HEK293T (cell line): Measurements from ENCODE around the gene HGF.

ENCODE experiments used
- CTCF ChIA-PET: fragments of 350-600 bp; formaldehyde crosslinking; extraction: SDS; loops from one replicate; lab custom pipeline; 2021; ENCODE audit warnings: antibody characterized with exemption, inconsistent platforms; lab: Yijun Ruan, JAX
- POLR2A ChIA-PET: fragments of 350-600 bp; formaldehyde crosslinking; extraction: SDS; loops from one replicate; lab custom pipeline; 2020; ENCODE audit warnings: antibody characterized with exemption, inconsistent platforms; lab: Yijun Ruan, JAX
- DNase-seq: peaks from one replicate; pipeline ENCODE4 v3.0.0; 2012; ENCODE audit warnings: mixed read lengths; ENCODE audit errors: extremely low spot score
- ARNT ChIP-seq: fragments of 450-650 bp; IDR thresholded peaks from 2 replicates; pipeline ENCODE4 v1.6.1; 2017; ENCODE audit warnings: mild to moderate bottlenecking
- BHLHE40 ChIP-seq: fragments of 450-650 bp; IDR thresholded peaks from 2 replicates; pipeline ENCODE4 v1.6.1; 2016; ENCODE audit warnings: mild to moderate bottlenecking, moderate library complexity, borderline replicate concordance
- CTBP1 ChIP-seq: fragments of 450-650 bp; IDR thresholded peaks from 2 replicates; pipeline ENCODE4 v1.6.1; 2016; ENCODE audit warnings: borderline replicate concordance
- ELF4 ChIP-seq: fragments of 450-650 bp; IDR thresholded peaks from 2 replicates; pipeline ENCODE4 v1.6.1; 2017; ENCODE audit warnings: antibody characterized with exemption
- FOXA1 ChIP-seq: fragments of 450-650 bp; IDR thresholded peaks from 2 replicates; pipeline ENCODE4 v1.6.1; 2016; ENCODE audit warnings: mild to moderate bottlenecking
- FOXK2 ChIP-seq: fragments of 450-650 bp; IDR thresholded peaks from 2 replicates; pipeline ENCODE4 v1.6.1; 2016; ENCODE audit warnings: mild to moderate bottlenecking
- FOXM1 ChIP-seq: fragments of 450-650 bp; IDR thresholded peaks from 2 replicates; pipeline ENCODE4 v1.6.1; 2017; ENCODE audit warnings: mild to moderate bottlenecking, borderline replicate concordance
- HDGF ChIP-seq: fragments of 450-650 bp; IDR thresholded peaks from 2 replicates; pipeline ENCODE4 v1.6.1; 2017; ENCODE audit warnings: antibody characterized with exemption, borderline replicate concordance
- L3MBTL2 ChIP-seq: fragments of 450-650 bp; conservative IDR thresholded peaks from 2 replicates; pipeline ENCODE4 v1.6.1; 2016; ENCODE audit warnings: mild to moderate bottlenecking
- LEF1 ChIP-seq: fragments of 450-650 bp; IDR thresholded peaks from 2 replicates; pipeline ENCODE4 v1.6.1; 2017; ENCODE audit warnings: mild to moderate bottlenecking, borderline replicate concordance
- NFRKB ChIP-seq: fragments of 450-650 bp; IDR thresholded peaks from 2 replicates; pipeline ENCODE4 v1.6.1; 2016; ENCODE audit warnings: mild to moderate bottlenecking, moderate library complexity
- PKNOX1 ChIP-seq: fragments of 450-650 bp; IDR thresholded peaks from 2 replicates; pipeline ENCODE4 v1.6.1; 2016
- SP1 ChIP-seq: fragments of 450-650 bp; IDR thresholded peaks from 2 replicates; pipeline ENCODE4 v1.6.1; 2017
- SUZ12 ChIP-seq: fragments of 450-650 bp; IDR thresholded peaks from 2 replicates; pipeline ENCODE4 v1.6.1; 2016; ENCODE audit warnings: mild to moderate bottlenecking
- TARDBP ChIP-seq: fragments of 450-650 bp; IDR thresholded peaks from 2 replicates; pipeline ENCODE4 v1.6.1; 2016
- ZNF384 ChIP-seq: fragments of 450-650 bp; IDR thresholded peaks from 2 replicates; pipeline ENCODE4 v1.6.1; 2016

Gene HGF

GRCh38 chr7:81659697-81660395 lies 110.0 kb downstream of the HGF start:
- ChIA-PET POLR2A (no interaction called here), CTCF (no interaction called here)
- TF ChIP-seq ARNT: no peak
- no peak for TF ChIP-seq FOXK2
- TF ChIP-seq ZNF384: no peak
- no peak for TF ChIP-seq FOXA1
- no peak for TF ChIP-seq NFRKB
- no peak for TF ChIP-seq PKNOX1
- TF ChIP-seq BHLHE40: no peak
- no peak for TF ChIP-seq L3MBTL2
- no peak for TF ChIP-seq CTBP1
- TF ChIP-seq TARDBP: no peak
- TF ChIP-seq SUZ12: no peak
- TF ChIP-seq FOXM1: no peak
- TF ChIP-seq SP1: no peak
- TF ChIP-seq ELF4: no peak
- TF ChIP-seq LEF1: no peak
- TF ChIP-seq HDGF: no peak
- no peak for DNase-seq

GRCh38 chr7:81657551-81657950 lies 112.3 kb downstream of the HGF start:
- ChIA-PET CTCF (no interaction called here), POLR2A (no interaction called here)
- TF ChIP-seq FOXA1: no peak
- no peak for TF ChIP-seq HDGF
- TF ChIP-seq ELF4: no peak
- TF ChIP-seq L3MBTL2: no peak
- no peak for TF ChIP-seq NFRKB
- no peak for TF ChIP-seq ARNT
- TF ChIP-seq FOXM1: no peak
- TF ChIP-seq FOXK2: no peak
- TF ChIP-seq SP1: no peak
- no peak for TF ChIP-seq TARDBP
- TF ChIP-seq BHLHE40: no peak
- no peak for TF ChIP-seq ZNF384
- no peak for TF ChIP-seq LEF1
- TF ChIP-seq PKNOX1: no peak
- no peak for TF ChIP-seq CTBP1
- no peak for DNase-seq

- CTCF ChIA-PET: no interaction called here
- POLR2A ChIA-PET: no interaction called here
- TF ChIP-seq ARNT (no peak), NFRKB (no peak), HDGF (no peak), FOXK2 (no peak), SUZ12 (no peak), SP1 (no peak), LEF1 (no peak), ELF4 (no peak), L3MBTL2 (no peak), BHLHE40 (no peak), FOXM1 (no peak), ZNF384 (no peak), PKNOX1 (no peak), FOXA1 (no peak), CTBP1 (no peak)
- DNase-seq: no peak
Measured at GRCh38 chr7:81655271-81655670, 114.6 kb downstream of the HGF start.

GRCh38 chr7:81652225-81652624 lies 117.6 kb downstream of the HGF start:
- ChIA-PET CTCF (no interaction called here), POLR2A (no interaction called here)
- TF ChIP-seq FOXK2 (no peak), TARDBP (no peak), FOXM1 (no peak)
- no peak for DNase-seq
